Body of pancreas (tissue), 4 donors: ENCODE measurements around the gene NACC2.
"Not testable (repeated sequence)": the region's sequence is repeated elsewhere in the genome, so short reads cannot be mapped to it uniquely, and the experiment has no call there.

Source experiments
- CTCF ChIP-seq, 7 experiments: fragments of 450-650 bp in 4 of 7; fragments of 200-600 bp in 3 of 7; sonication (generic) in 3 of 7; IDR thresholded peaks; one replicate each; pipeline ENCODE4 v1.5.1; 2016 to 2019; ENCODE audit warnings: antibody characterized with exemption in 7 of 7
- POLR2A ChIP-seq, 3 donors: fragments of 450-650 bp; IDR thresholded peaks; one replicate each; pipeline ENCODE4 v1.6.1; 2016; ENCODE audit warnings: antibody characterized with exemption in 3 of 3, mild to moderate bottlenecking in 2 of 3

- not testable (repeated sequence) for TF ChIP-seq CTCF, POLR2A (IDR thresholded peaks at IDR 0.05)
Observed at GRCh38 chr9:135966916-135967260, 128.2 kb downstream of the NACC2 start.
